ENCODE data around the gene SLCO3A1. TPM values are rescaled to one million over a fixed set of nuclear protein-coding genes. Genes with fewer than 3 reads are reported as not detected.
A peak's percentile ranks its signal among the peaks of the same experiment; 100 is the strongest.

The SLCO3A1 gene
- total RNA-seq, 4 donors from 2014 or later = 10.9 to 18.1 (median 14.2) TPM

- TF ChIP-seq CTCF (IDR thresholded peaks at IDR 0.05) = no peak
- no peak for TF ChIP-seq POLR2A (IDR thresholded peaks at IDR 0.05)
- no peaks in the 10 kb centered on the region for H3K9me3 ChIP-seq
- WGBS, 2 donors = 74 to 79% methylated on average over 6 of the region's 6 CpGs
Measured at GRCh38 chr15:91928675-91929074, 75.2 kb downstream of the SLCO3A1 start.

GRCh38 chr15:91929509-91929908, 76.0 kb downstream of the SLCO3A1 start:
- Histone ChIP-seq H3K27me3 (no peaks in the 10 kb centered on the region), H3K4me3 (no peak overlapping the region), H3K4me1 (peaks cover 3 to 44% (median 4%) of the 10 kb centered on the region in 3 donors), H3K27ac (peak overlapping the region in 2 of 4 donors; percentile 31 to 51), H3K36me3 (no peaks in the 10 kb centered on the region), H3K9me3 (no peaks in the 10 kb centered on the region)
- WGBS, 2 donors = 92 to 97% methylated on average over 2 of the region's 2 CpGs
- no peak for DNase-seq
- TF ChIP-seq CTCF (IDR thresholded peaks at IDR 0.05) = no peak
- TF ChIP-seq POLR2A (IDR thresholded peaks at IDR 0.05) = no peak
- intact Hi-C loops (cut with DNase I) = no loop called here

More at GRCh38 chr15:91928675-91929074, 75.2 kb downstream of the SLCO3A1 start:
- DNase-seq = no peak
- intact Hi-C loops (cut with DNase I) = no loop called here
- peaks cover 3 to 52% (median 4%) of the 10 kb centered on the region in 3 donors for H3K4me1 ChIP-seq
- H3K36me3 ChIP-seq = no peaks in the 10 kb centered on the region
- no peak overlapping the region for H3K4me3 ChIP-seq
- peak overlapping the region in 1 of 4 donors; percentile 14 for H3K27ac ChIP-seq
- H3K27me3 ChIP-seq = no peaks in the 10 kb centered on the region

GRCh38 chr15:91930092-91930491, 76.6 kb downstream of the SLCO3A1 start:
- H3K36me3 ChIP-seq = no peaks in the 10 kb centered on the region
- no peaks in the 10 kb centered on the region for H3K27me3 ChIP-seq
- intact Hi-C loops (cut with DNase I) = no loop called here
- peak overlapping the region in 2 of 4 donors; percentile 31 to 51 for H3K27ac ChIP-seq
- peaks cover under 1 to 41% (median under 1%) of the 10 kb centered on the region in 3 donors for H3K4me1 ChIP-seq
- DNase-seq = no peak
- no peak overlapping the region for H3K4me3 ChIP-seq
- WGBS, 2 donors = 87 to 97% methylated on average over 2 of the region's 2 CpGs
- H3K9me3 ChIP-seq = no peaks in the 10 kb centered on the region
- TF ChIP-seq CTCF (IDR thresholded peaks at IDR 0.05) = no peak
- no peak for TF ChIP-seq POLR2A (IDR thresholded peaks at IDR 0.05)

- 65 to 87% methylated on average over 7 of the region's 7 CpGs for WGBS, 2 donors
- Histone ChIP-seq H3K4me3 (no peak overlapping the region), H3K9me3 (no peaks in the 10 kb centered on the region), H3K27ac (peak overlapping the region in 3 of 4 donors; percentile 21 to 50 (median 23)), H3K27me3 (no peaks in the 10 kb centered on the region), H3K4me1 (peaks cover 15 to 64% (median 27%) of the 10 kb centered on the region in 3 donors), H3K36me3 (no peaks in the 10 kb centered on the region)
- intact Hi-C loops (cut with DNase I) = no loop called here
- TF ChIP-seq CTCF (IDR thresholded peaks at IDR 0.05) (no peak), POLR2A (IDR thresholded peaks at IDR 0.05) (no peak)
- no peak for DNase-seq
Measured at GRCh38 chr15:91936182-91936775, 82.8 kb downstream of the SLCO3A1 start.

GRCh38 chr15:91936927-91937326, 83.4 kb downstream of the SLCO3A1 start:
- intact Hi-C loops (cut with DNase I) = no loop called here
- no peak for DNase-seq
- H3K9me3 ChIP-seq = no peaks in the 10 kb centered on the region
- TF ChIP-seq POLR2A (IDR thresholded peaks at IDR 0.05) (no peak), CTCF (IDR thresholded peaks at IDR 0.05) (no peak)
- no peaks in the 10 kb centered on the region for H3K36me3 ChIP-seq
- no peak overlapping the region for H3K4me3 ChIP-seq
- H3K27me3 ChIP-seq = no peaks in the 10 kb centered on the region
- WGBS, 2 donors = 43 to 82% methylated on average over 4 of the region's 4 CpGs
- peaks cover 19 to 70% (median 33%) of the 10 kb centered on the region in 3 donors for H3K4me1 ChIP-seq
- H3K27ac ChIP-seq = peak overlapping the region in 3 of 4 donors; percentile 21 to 50 (median 23)
